ENCODE measurements around the gene PIP4K2C. TPM values are rescaled to one million over a fixed set of nuclear protein-coding genes. Genes with fewer than 3 reads are reported as not detected.
A peak's percentile ranks its signal among the peaks of the same experiment; 100 is the strongest.

Gene PIP4K2C
- total RNA-seq, 1 experiment from 2014 or later = 37.1 TPM

GRCh38 chr12:57579677-57580465 lies 11.1 kb upstream of the PIP4K2C start:
- Histone ChIP-seq H3K23me2 (ENCODE audit: insufficient read length, low read depth, low read length, poor library complexity, severe bottlenecking) (no peaks in the 10 kb centered on the region), H3K4me2 (ENCODE audit: insufficient read depth, insufficient read length, low read length) (no peak overlapping the region), H3K79me1 (ENCODE audit: insufficient read depth, low read depth, low read length, poor library complexity, severe bottlenecking) (no peaks in the 10 kb centered on the region), H3K27ac (ENCODE audit: insufficient read length, low read depth, low read length) (no peak overlapping the region), H3K56ac (ENCODE audit: insufficient read length, low read depth, low read length) (no peak overlapping the region), H4K20me1 (ENCODE audit: control insufficient read depth, insufficient read depth, insufficient read length) (no peaks in the 10 kb centered on the region), H2BK5ac (ENCODE audit: insufficient read length, low read length) (no peak overlapping the region), H3K14ac (ENCODE audit: insufficient read depth, low read length) (no peak overlapping the region), H4K91ac (ENCODE audit: insufficient read length, low read depth, low read length) (no peak overlapping the region), H4K8ac (replicated peaks; ENCODE audit: insufficient read length, low read depth, low read length) (no peak overlapping the region), H3K18ac (ENCODE audit: insufficient read length, low read depth, low read length) (no peak overlapping the region), H3K79me2 (ENCODE audit: insufficient read depth, low read length) (0 out of 2 replicates have a peak, but pooled peaks cover 2% of the 10 kb centered on the region), H3K27me3 (ENCODE audit: insufficient read depth, low read length) (no peaks in the 10 kb centered on the region), H3K23ac (ENCODE audit: insufficient read length, low read depth, low read length) (no peak overlapping the region), H3K4me1 (ENCODE audit: insufficient read depth, low read length) (no peaks in the 10 kb centered on the region), H2BK20ac (ENCODE audit: low read depth, low read length, poor library complexity, severe bottlenecking) (no peak overlapping the region), H2BK15ac (ENCODE audit: low read depth, low read length) (no peak overlapping the region), H3K4ac (ENCODE audit: low read depth, low read length) (no peak overlapping the region), H4K5ac (ENCODE audit: insufficient read length, low read depth, low read length) (no peak overlapping the region), H3K9ac (ENCODE audit: extremely low read depth, insufficient read length, low read length) (no peak overlapping the region), H3K9me3 (ENCODE audit: control insufficient read depth, low read depth, low read length) (no peaks in the 10 kb centered on the region), H3T11ph (ENCODE audit: low read length) (no peak overlapping the region), H2BK12ac (ENCODE audit: insufficient read length, low read depth, low read length) (no peak overlapping the region), H2BK120ac (ENCODE audit: low read depth, low read length, poor library complexity, severe bottlenecking) (no peak overlapping the region), H2AK5ac (ENCODE audit: insufficient read length, low read length) (no peak overlapping the region), H2AFZ (ENCODE audit: low read length) (no peak overlapping the region)
- Mint-ChIP-seq H3K4me3 (no peak overlapping the region), H3K4me1 (peaks cover 0 to 2% of the 10 kb centered on the region in 2 experiments; a peak in 1 of 4 replicates), H3K27me3 (ENCODE audit: low read depth) (no peaks in the 10 kb centered on the region), H3K36me3 (ENCODE audit: insufficient read depth in 1 of 3, low read depth in 3 of 3) (peaks cover 40 to 77% (median 63%) of the 10 kb centered on the region in 3 experiments), H3K27ac (peak overlapping the region in 2 of 3 experiments; percentile 46 to 85; a peak in 1 of 7 replicates), H3K9me3 (no peaks in the 10 kb centered on the region)
- no peak for DNase-seq
- no CpG with 5 or more reads among the region's 8 CpGs for WGBS (ENCODE audit: extremely low coverage, insufficient read length, low lambda C conversion rate)
- TF ChIP-seq CTCF (conservative IDR thresholded peaks at IDR 0.05) = no peak

Measured in H9 (cell line).